ENCODE data around the gene ADAMTS8.

GRCh38 chr11:130472434-130472961 is 44.1 kb upstream of the ADAMTS8 start:
- TF ChIP-seq POLR2A (IDR thresholded peaks at IDR 0.05) = no peak
- TF ChIP-seq CTCF (IDR thresholded peaks at IDR 0.05) = no peak

All from vagina (tissue), 2 donors.